GM23338 (cell line): ENCODE data around the gene DHRS2. TPM values are rescaled to one million over a fixed set of nuclear protein-coding genes. Genes with fewer than 3 reads are reported as not detected.

Source experiments
- ATAC-seq: fragments of 200-7000 bp; cut with Tn5 transposase; 3 replicates; pipeline ENCODE4 v1.9.1; 2020
- DNase-seq: peaks from one replicate; pipeline ENCODE4 v3.0.0-alpha.2; 2015; ENCODE audit warnings: low spot score
- H2AFZ ChIP-seq: fragments of 200-600 bp; sonication (generic); 2 replicates; pipeline ENCODE4 v1.8.0; 2016; ENCODE audit warnings: antibody characterized with exemption, mild to moderate bottlenecking, moderate library complexity
- H3F3A ChIP-seq: fragments of 200-600 bp; sonication (generic); replicated peaks from 2 replicates; pipeline ENCODE4 v1.8.0; 2017; ENCODE audit warnings: antibody characterized with exemption, mixed run types, low read depth
- H3K27ac ChIP-seq: fragments of 200-600 bp; sonication (generic); 2 replicates; pipeline ENCODE4 v1.6.1; 2016; ENCODE audit warnings: low read depth
- H3K27me3 ChIP-seq: fragments of 200-600 bp; sonication (generic); 2 replicates; pipeline ENCODE4 v1.8.0; 2016; ENCODE audit warnings: mild to moderate bottlenecking, mixed run types, moderate library complexity; ENCODE audit not compliant: insufficient read depth
- H3K36me3 ChIP-seq: fragments of 200-600 bp; sonication (generic); 2 replicates; pipeline ENCODE4 v1.8.0; 2016; ENCODE audit warnings: mild to moderate bottlenecking; ENCODE audit not compliant: insufficient read depth
- H3K4me1 ChIP-seq: fragments of 200-600 bp; sonication (generic); 2 replicates; pipeline ENCODE4 v1.8.0; 2016; ENCODE audit warnings: mild to moderate bottlenecking, moderate library complexity; ENCODE audit not compliant: insufficient read depth
- H3K4me2 ChIP-seq: fragments of 200-600 bp; sonication (generic); 2 replicates; pipeline ENCODE4 v1.7.1; 2017; ENCODE audit warnings: mixed run types
- H3K4me3 ChIP-seq: fragments of 200-600 bp; sonication (generic); 2 replicates; pipeline ENCODE4 v1.6.1; 2016; ENCODE audit warnings: mixed run types
- H3K79me2 ChIP-seq: fragments of 200-600 bp; sonication (generic); replicated peaks from 2 replicates; pipeline ENCODE4 v1.8.0; 2017; ENCODE audit warnings: mild to moderate bottlenecking; ENCODE audit not compliant: insufficient read depth
- H3K9me2 ChIP-seq: fragments of 200-600 bp; sonication (generic); 2 replicates; pipeline ENCODE4 v1.8.0; 2017; ENCODE audit not compliant: insufficient read depth
- H4K20me1 ChIP-seq: fragments of 200-600 bp; sonication (generic); replicated peaks from 2 replicates; pipeline ENCODE4 v1.8.0; 2017; ENCODE audit warnings: mild to moderate bottlenecking; ENCODE audit not compliant: insufficient read depth
- H3K27ac Mint-ChIP-seq: 2 replicates; pipeline ENCODE4 v1.8.0; 2020; ENCODE audit warnings: inconsistent platforms, mild to moderate bottlenecking, moderate library complexity, mixed read lengths
- H3K27me3 Mint-ChIP-seq: 3 replicates; pipeline ENCODE4 v1.8.0; 2022; ENCODE audit warnings: low read depth, mild to moderate bottlenecking, moderate library complexity, mixed read lengths, inconsistent platforms; ENCODE audit not compliant: insufficient read depth, poor library complexity
- H3K36me3 Mint-ChIP-seq: 3 replicates; pipeline ENCODE4 v1.8.0; 2021; ENCODE audit warnings: low read depth, mild to moderate bottlenecking, inconsistent platforms, moderate library complexity, mixed read lengths
- H3K4me1 Mint-ChIP-seq: 3 replicates; pipeline ENCODE4 v1.8.0; 2020; ENCODE audit warnings: mild to moderate bottlenecking, inconsistent platforms, mixed read lengths
- H3K4me3 Mint-ChIP-seq: 3 replicates; pipeline ENCODE4 v1.8.0; 2021; ENCODE audit warnings: moderate library complexity, mild to moderate bottlenecking, inconsistent platforms, mixed read lengths
- H3K9me3 Mint-ChIP-seq: 3 replicates; pipeline ENCODE4 v1.8.0; 2020; ENCODE audit warnings: moderate library complexity, mild to moderate bottlenecking, inconsistent platforms, mixed read lengths
- EZH2phosphoT487 ChIP-seq: fragments of 200-600 bp; sonication (generic); IDR thresholded peaks from one replicate; pipeline ENCODE4 v1.8.1; 2018; ENCODE audit warnings: antibody characterized with exemption; ENCODE audit not compliant: unreplicated experiment
- JUNB ChIP-seq: IDR thresholded peaks from one replicate; pipeline ENCODE4 v1.6.1; 2016; ENCODE audit warnings: antibody characterized with exemption; ENCODE audit not compliant: unreplicated experiment
- ZNF114 ChIP-seq: fragments of 250-450 bp; sonication (Bioruptor Pico); IDR thresholded peaks from 2 replicates; pipeline ENCODE4 v1.5.0; 2020; ENCODE audit warnings: mild to moderate bottlenecking, moderate library complexity
- polyA plus RNA-seq: library from polyadenylated mRNA; unstranded; fragments of >200 nt; fragmentation: Nextera tagmentation; extraction: Ambion mirVana; gene quantifications from 2 replicates; pipeline ENCODE4 v1.2.1, GENCODE V29; 2016
- total RNA-seq: library from RNA; depleted of rRNA; stranded (reverse); fragments of >200 nt; shearing (Covaris generic); gene quantifications from 2 replicates; pipeline ENCODE4 v1.2.3, GENCODE V29; 2014
- TF ChIP-seq, protein P1 (sequence below): fragments of 250-450 bp; sonication (Bioruptor Pico); IDR thresholded peaks from 2 replicates; pipeline ENCODE4 v1.5.0; 2020; ENCODE audit warnings: mild to moderate bottlenecking, moderate library complexity

DHRS2 gene
- total and polyA plus RNA-seq, 2 experiments from 2014 or later: 0.42 to 0.48 TPM

GRCh38 chr14:23632461-23633159 lies 3.6 kb upstream of the DHRS2 start (continued):
- TF ChIP-seq, protein P1, sequence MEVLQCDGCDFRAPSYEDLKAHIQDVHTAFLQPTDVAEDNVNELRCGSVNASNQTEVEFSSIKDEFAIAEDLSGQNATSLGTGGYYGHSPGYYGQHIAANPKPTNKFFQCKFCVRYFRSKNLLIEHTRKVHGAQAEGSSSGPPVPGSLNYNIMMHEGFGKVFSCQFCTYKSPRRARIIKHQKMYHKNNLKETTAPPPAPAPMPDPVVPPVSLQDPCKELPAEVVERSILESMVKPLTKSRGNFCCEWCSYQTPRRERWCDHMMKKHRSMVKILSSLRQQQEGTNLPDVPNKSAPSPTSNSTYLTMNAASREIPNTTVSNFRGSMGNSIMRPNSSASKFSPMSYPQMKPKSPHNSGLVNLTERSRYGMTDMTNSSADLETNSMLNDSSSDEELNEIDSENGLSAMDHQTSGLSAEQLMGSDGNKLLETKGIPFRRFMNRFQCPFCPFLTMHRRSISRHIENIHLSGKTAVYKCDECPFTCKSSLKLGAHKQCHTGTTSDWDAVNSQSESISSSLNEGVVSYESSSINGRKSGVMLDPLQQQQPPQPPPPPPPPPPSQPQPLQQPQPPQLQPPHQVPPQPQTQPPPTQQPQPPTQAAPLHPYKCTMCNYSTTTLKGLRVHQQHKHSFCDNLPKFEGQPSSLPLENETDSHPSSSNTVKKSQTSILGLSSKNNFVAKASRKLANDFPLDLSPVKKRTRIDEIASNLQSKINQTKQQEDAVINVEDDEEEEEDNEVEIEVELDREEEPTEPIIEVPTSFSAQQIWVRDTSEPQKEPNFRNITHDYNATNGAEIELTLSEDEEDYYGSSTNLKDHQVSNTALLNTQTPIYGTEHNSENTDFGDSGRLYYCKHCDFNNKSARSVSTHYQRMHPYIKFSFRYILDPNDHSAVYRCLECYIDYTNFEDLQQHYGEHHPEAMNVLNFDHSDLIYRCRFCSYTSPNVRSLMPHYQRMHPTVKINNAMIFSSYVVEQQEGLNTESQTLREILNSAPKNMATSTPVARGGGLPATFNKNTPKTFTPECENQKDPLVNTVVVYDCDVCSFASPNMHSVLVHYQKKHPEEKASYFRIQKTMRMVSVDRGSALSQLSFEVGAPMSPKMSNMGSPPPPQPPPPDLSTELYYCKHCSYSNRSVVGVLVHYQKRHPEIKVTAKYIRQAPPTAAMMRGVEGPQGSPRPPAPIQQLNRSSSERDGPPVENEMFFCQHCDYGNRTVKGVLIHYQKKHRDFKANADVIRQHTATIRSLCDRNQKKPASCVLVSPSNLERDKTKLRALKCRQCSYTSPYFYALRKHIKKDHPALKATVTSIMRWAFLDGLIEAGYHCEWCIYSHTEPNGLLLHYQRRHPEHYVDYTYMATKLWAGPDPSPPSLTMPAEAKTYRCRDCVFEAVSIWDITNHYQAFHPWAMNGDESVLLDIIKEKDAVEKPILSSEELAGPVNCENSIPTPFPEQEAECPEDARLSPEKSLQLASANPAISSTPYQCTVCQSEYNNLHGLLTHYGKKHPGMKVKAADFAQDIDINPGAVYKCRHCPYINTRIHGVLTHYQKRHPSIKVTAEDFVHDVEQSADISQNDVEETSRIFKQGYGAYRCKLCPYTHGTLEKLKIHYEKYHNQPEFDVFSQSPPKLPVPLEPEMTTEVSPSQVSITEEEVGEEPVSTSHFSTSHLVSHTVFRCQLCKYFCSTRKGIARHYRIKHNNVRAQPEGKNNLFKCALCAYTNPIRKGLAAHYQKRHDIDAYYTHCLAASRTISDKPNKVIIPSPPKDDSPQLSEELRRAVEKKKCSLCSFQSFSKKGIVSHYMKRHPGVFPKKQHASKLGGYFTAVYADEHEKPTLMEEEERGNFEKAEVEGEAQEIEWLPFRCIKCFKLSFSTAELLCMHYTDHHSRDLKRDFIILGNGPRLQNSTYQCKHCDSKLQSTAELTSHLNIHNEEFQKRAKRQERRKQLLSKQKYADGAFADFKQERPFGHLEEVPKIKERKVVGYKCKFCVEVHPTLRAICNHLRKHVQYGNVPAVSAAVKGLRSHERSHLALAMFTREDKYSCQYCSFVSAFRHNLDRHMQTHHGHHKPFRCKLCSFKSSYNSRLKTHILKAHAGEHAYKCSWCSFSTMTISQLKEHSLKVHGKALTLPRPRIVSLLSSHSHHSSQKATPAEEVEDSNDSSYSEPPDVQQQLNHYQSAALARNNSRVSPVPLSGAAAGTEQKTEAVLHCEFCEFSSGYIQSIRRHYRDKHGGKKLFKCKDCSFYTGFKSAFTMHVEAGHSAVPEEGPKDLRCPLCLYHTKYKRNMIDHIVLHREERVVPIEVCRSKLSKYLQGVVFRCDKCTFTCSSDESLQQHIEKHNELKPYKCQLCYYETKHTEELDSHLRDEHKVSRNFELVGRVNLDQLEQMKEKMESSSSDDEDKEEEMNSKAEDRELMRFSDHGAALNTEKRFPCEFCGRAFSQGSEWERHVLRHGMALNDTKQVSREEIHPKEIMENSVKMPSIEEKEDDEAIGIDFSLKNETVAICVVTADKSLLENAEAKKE (CRISPR knock-in tag): no peak

- Mint-ChIP-seq H3K4me1 (peaks cover 17% of the 10 kb centered on the region), H3K36me3 (peaks cover 4% of the 10 kb centered on the region; the same call in 1 of the 3 replicates), H3K27me3 (peaks cover 13% of the 10 kb centered on the region), H3K4me3 (no peak overlapping the region), H3K27ac (no peak overlapping the region), H3K9me3 (peaks cover 10% of the 10 kb centered on the region)
- Histone ChIP-seq H3K27me3 (no peaks in the 10 kb centered on the region), H4K20me1 (no peaks in the 10 kb centered on the region), H2AFZ (peak overlapping the region; percentile 75), H3K4me2 (no peak overlapping the region), H3K9me2 (no peaks in the 10 kb centered on the region), H3K4me1 (no peaks in the 10 kb centered on the region; the same call in 1 of the 2 replicates), H3K27ac (no peak overlapping the region), H3K4me3 (no peak overlapping the region), H3K79me2 (no peaks in the 10 kb centered on the region), H3K36me3 (no peaks in the 10 kb centered on the region), H3F3A (no peaks in the 10 kb centered on the region)
- ATAC-seq (peak; percentile 74), DNase-seq (peak; percentile 61)
- no peak for TF ChIP-seq ZNF114 (CRISPR knock-in tag)
- no peak for TF ChIP-seq JUNB
- no peak for TF ChIP-seq EZH2phosphoT487
- TF ChIP-seq, protein P1 (CRISPR knock-in tag): no peak
Measured at GRCh38 chr14:23633160-23633701, 2.9 kb upstream of the DHRS2 start.
